Upper lobe of left lung (tissue), 4 donors: ENCODE measurements around the gene OR6Q1.

Source experiments
- CTCF ChIP-seq, 6 experiments: fragments of 450-650 bp in 4 of 6; fragments of 200-600 bp in 2 of 6; sonication (generic) in 2 of 6; IDR thresholded peaks; one replicate each; pipeline ENCODE4 v1.5.1; 2016 to 2019; ENCODE audit warnings: antibody characterized with exemption in 6 of 6
- POLR2AphosphoS5 ChIP-seq, 2 donors: sonication (generic); formaldehyde crosslinking; IDR thresholded peaks; one replicate each; pipeline ENCODE4 v1.5.1; 2017; ENCODE audit warnings: antibody characterized with exemption in 2 of 2

DNA sequence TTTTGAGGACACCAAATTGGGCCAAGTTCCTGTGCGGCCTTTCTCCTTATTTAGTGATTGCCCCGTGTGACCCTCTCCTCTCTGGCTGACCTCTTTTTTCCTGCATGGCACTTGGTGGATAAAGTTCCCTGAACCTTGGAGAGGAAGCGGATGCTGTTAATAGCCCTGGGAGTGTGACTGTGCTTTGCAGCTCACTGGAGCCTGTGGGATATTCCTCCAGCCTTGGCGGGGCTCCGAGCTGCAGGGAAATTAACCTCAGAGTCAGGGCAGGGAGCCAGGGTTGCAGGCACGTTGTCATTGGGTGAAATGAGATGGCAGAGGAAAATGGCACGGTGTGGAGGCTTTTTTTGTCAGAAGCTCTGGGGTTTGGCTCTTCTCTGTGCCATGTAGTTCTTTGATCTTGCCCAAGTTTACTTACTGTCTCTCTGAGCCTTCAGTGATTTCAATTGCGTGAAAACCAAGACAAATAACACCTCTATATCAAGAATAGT, 6.1 kb upstream of the OR6Q1 start:
- TF ChIP-seq CTCF (IDR thresholded peaks at IDR 0.05) (no peak), POLR2AphosphoS5 (IDR thresholded peaks at IDR 0.05) (peak; percentile 40 to 50)
